ENCODE data around the gene PPP5C.

GRCh38 chr19:46297700-46298478 is 49.0 kb upstream of the PPP5C start:
- TF ChIP-seq, protein P1, sequence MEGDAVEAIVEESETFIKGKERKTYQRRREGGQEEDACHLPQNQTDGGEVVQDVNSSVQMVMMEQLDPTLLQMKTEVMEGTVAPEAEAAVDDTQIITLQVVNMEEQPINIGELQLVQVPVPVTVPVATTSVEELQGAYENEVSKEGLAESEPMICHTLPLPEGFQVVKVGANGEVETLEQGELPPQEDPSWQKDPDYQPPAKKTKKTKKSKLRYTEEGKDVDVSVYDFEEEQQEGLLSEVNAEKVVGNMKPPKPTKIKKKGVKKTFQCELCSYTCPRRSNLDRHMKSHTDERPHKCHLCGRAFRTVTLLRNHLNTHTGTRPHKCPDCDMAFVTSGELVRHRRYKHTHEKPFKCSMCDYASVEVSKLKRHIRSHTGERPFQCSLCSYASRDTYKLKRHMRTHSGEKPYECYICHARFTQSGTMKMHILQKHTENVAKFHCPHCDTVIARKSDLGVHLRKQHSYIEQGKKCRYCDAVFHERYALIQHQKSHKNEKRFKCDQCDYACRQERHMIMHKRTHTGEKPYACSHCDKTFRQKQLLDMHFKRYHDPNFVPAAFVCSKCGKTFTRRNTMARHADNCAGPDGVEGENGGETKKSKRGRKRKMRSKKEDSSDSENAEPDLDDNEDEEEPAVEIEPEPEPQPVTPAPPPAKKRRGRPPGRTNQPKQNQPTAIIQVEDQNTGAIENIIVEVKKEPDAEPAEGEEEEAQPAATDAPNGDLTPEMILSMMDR (IDR thresholded peaks at IDR 0.05): no peak
- TF ChIP-seq TCF7L2 (IDR thresholded peaks at IDR 0.05; ENCODE audit: low read depth, low read length): no peak
- no peak for TF ChIP-seq POLR2AphosphoS5 (IDR thresholded peaks at IDR 0.05; ENCODE audit: low read depth, low read length)
- TF ChIP-seq SIN3A (IDR thresholded peaks at IDR 0.05; ENCODE audit: borderline replicate concordance, insufficient read depth, low read depth, low read length): no peak
- TF ChIP-seq, protein P2, sequence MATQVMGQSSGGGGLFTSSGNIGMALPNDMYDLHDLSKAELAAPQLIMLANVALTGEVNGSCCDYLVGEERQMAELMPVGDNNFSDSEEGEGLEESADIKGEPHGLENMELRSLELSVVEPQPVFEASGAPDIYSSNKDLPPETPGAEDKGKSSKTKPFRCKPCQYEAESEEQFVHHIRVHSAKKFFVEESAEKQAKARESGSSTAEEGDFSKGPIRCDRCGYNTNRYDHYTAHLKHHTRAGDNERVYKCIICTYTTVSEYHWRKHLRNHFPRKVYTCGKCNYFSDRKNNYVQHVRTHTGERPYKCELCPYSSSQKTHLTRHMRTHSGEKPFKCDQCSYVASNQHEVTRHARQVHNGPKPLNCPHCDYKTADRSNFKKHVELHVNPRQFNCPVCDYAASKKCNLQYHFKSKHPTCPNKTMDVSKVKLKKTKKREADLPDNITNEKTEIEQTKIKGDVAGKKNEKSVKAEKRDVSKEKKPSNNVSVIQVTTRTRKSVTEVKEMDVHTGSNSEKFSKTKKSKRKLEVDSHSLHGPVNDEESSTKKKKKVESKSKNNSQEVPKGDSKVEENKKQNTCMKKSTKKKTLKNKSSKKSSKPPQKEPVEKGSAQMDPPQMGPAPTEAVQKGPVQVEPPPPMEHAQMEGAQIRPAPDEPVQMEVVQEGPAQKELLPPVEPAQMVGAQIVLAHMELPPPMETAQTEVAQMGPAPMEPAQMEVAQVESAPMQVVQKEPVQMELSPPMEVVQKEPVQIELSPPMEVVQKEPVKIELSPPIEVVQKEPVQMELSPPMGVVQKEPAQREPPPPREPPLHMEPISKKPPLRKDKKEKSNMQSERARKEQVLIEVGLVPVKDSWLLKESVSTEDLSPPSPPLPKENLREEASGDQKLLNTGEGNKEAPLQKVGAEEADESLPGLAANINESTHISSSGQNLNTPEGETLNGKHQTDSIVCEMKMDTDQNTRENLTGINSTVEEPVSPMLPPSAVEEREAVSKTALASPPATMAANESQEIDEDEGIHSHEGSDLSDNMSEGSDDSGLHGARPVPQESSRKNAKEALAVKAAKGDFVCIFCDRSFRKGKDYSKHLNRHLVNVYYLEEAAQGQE (IDR thresholded peaks at IDR 0.05; ENCODE audit: insufficient read depth in 1 of 2, low read depth in 2 of 2, low read length in 1 of 2): no peak

Measured in Panc1 (cell line).